Astrocyte (in vitro differentiated cells and primary cell): ENCODE data around the gene CMTM1. TPM values are rescaled to one million over a fixed set of nuclear protein-coding genes. Genes with fewer than 3 reads are reported as not detected.
A peak's percentile ranks its signal among the peaks of the same experiment; 100 is the strongest.

Experiments
- DNase-seq: peaks from one replicate; pipeline ENCODE4 v3.0.0-alpha.2; 2010; ENCODE audit warnings: low read depth
- FAIRE-seq: peaks from 2 replicates; lab custom pipeline; 2011; peaks lifted over from hg19 to GRCh38; lab: Jason Lieb, UNC
- H2AFZ ChIP-seq: 2 replicates; pipeline ENCODE4 v1.6.0; 2012; ENCODE audit warnings: low read depth, low read length, inconsistent platforms
- H3K27ac ChIP-seq: 2 replicates; pipeline ENCODE4 v1.5.1; 2011; ENCODE audit warnings: low read depth, low read length, inconsistent platforms
- H3K27me3 ChIP-seq: 2 replicates; pipeline ENCODE4 v1.6.0; 2011; ENCODE audit warnings: low read length, inconsistent platforms; ENCODE audit not compliant: insufficient read depth
- H3K36me3 ChIP-seq: 2 replicates; pipeline ENCODE4 v1.5.1; 2011; ENCODE audit warnings: low read length, inconsistent platforms; ENCODE audit not compliant: insufficient read depth
- H3K4me1 ChIP-seq: 2 replicates; pipeline ENCODE4 v1.5.1; 2011; ENCODE audit warnings: low read length, inconsistent platforms; ENCODE audit not compliant: insufficient read depth
- H3K4me2 ChIP-seq: 2 replicates; pipeline ENCODE4 v1.6.0; 2012; ENCODE audit warnings: low read length, inconsistent platforms
- H3K4me3 ChIP-seq: 2 replicates; pipeline ENCODE4 v1.5.1; 2011; ENCODE audit warnings: low read depth, mild to moderate bottlenecking, low read length, inconsistent platforms; ENCODE audit not compliant: insufficient read depth
- H3K79me2 ChIP-seq: 2 replicates; pipeline ENCODE4 v1.6.0; 2012; ENCODE audit warnings: mild to moderate bottlenecking, low read length, inconsistent platforms; ENCODE audit not compliant: insufficient read depth
- H3K9ac ChIP-seq: 2 replicates; pipeline ENCODE4 v1.6.0; 2012; ENCODE audit warnings: mild to moderate bottlenecking, low read length, inconsistent platforms
- H3K9me3 ChIP-seq: 2 replicates; pipeline ENCODE4 v1.5.1; 2012; ENCODE audit warnings: low read depth, mild to moderate bottlenecking, low read length, inconsistent platforms; ENCODE audit not compliant: insufficient read depth
- H4K20me1 ChIP-seq: 2 replicates; pipeline ENCODE4 v1.6.0; 2012; ENCODE audit warnings: low read length, inconsistent platforms; ENCODE audit not compliant: insufficient read depth
- H3K27ac Mint-ChIP-seq: one replicate; pipeline ENCODE4 v1.8.0; 2021; ENCODE audit warnings: mild to moderate bottlenecking, mixed read lengths; ENCODE audit not compliant: unreplicated experiment
- H3K27me3 Mint-ChIP-seq: one replicate; pipeline ENCODE4 v1.8.0; 2021; ENCODE audit warnings: low read depth, mixed read lengths; ENCODE audit not compliant: unreplicated experiment
- H3K36me3 Mint-ChIP-seq: one replicate; pipeline ENCODE4 v1.8.0; 2021; ENCODE audit warnings: low read depth, mixed read lengths; ENCODE audit not compliant: unreplicated experiment
- H3K4me1 Mint-ChIP-seq: one replicate; pipeline ENCODE4 v1.8.0; 2021; ENCODE audit warnings: low read depth, mixed read lengths; ENCODE audit not compliant: unreplicated experiment
- H3K4me3 Mint-ChIP-seq: one replicate; pipeline ENCODE4 v1.8.0; 2021; ENCODE audit warnings: mild to moderate bottlenecking, moderate library complexity, mixed read lengths; ENCODE audit not compliant: unreplicated experiment
- H3K9me3 Mint-ChIP-seq: one replicate; pipeline ENCODE4 v1.8.0; 2021; ENCODE audit warnings: mild to moderate bottlenecking, mixed read lengths; ENCODE audit not compliant: unreplicated experiment
- CTCF ChIP-seq: IDR thresholded peaks from 2 replicates; pipeline ENCODE4 v1.5.1; 2011; ENCODE audit warnings: low read depth, mild to moderate bottlenecking, inconsistent platforms, low read length, moderate library complexity; ENCODE audit not compliant: insufficient read depth
- EZH2 ChIP-seq: IDR thresholded peaks from 2 replicates; pipeline ENCODE4 v1.6.1; 2012; ENCODE audit warnings: mild to moderate bottlenecking, low read length, inconsistent platforms; ENCODE audit not compliant: insufficient read depth
- total RNA-seq: library from RNA; stranded (reverse); gene quantifications from 2 replicates; pipeline ENCODE4 v1.2.1, GENCODE V29; 2021

The CMTM1 gene
- total RNA-seq, 1 donor from 2014 or later: 2.7 TPM

GRCh38 chr16:66620429-66620795 is 54.2 kb downstream of the CMTM1 start:
- Mint-ChIP-seq H3K36me3 (peaks cover 18% of the 10 kb centered on the region), H3K27me3 (no peaks in the 10 kb centered on the region), H3K27ac (no peak overlapping the region), H3K4me1 (peaks cover 44% of the 10 kb centered on the region), H3K9me3 (no peaks in the 10 kb centered on the region), H3K4me3 (no peak overlapping the region)
- Histone ChIP-seq H3K27ac (peak overlapping the region; percentile 86), H3K27me3 (no peaks in the 10 kb centered on the region), H3K4me2 (peak overlapping the region; percentile 78), H3K79me2 (no peaks in the 10 kb centered on the region), H3K36me3 (no peaks in the 10 kb centered on the region), H3K4me1 (peaks cover 44% of the 10 kb centered on the region), H3K4me3 (no peak overlapping the region), H3K9ac (peak overlapping the region; percentile 37), H2AFZ (no peak overlapping the region), H3K9me3 (no peaks in the 10 kb centered on the region), H4K20me1 (no peaks in the 10 kb centered on the region)
- DNase-seq (no peak), FAIRE-seq (no peak)
- TF ChIP-seq CTCF (no peak), EZH2 (no peak)

- no peaks in the 10 kb centered on the region for H3K9me3 Mint-ChIP-seq
- Histone ChIP-seq H2AFZ (no peak overlapping the region), H3K4me1 (peaks cover 35% of the 10 kb centered on the region), H3K27me3 (no peaks in the 10 kb centered on the region), H3K9ac (no peak overlapping the region), H3K27ac (no peak overlapping the region), H3K36me3 (no peaks in the 10 kb centered on the region), H3K79me2 (no peaks in the 10 kb centered on the region), H3K4me3 (no peak overlapping the region), H4K20me1 (no peaks in the 10 kb centered on the region), H3K9me3 (no peaks in the 10 kb centered on the region), H3K4me2 (no peak overlapping the region)
- no peaks in the 10 kb centered on the region for H3K27me3 Mint-ChIP-seq
- no peak for TF ChIP-seq CTCF
- TF ChIP-seq EZH2: no peak
- H3K4me3 Mint-ChIP-seq: no peak overlapping the region
- H3K36me3 Mint-ChIP-seq: peaks cover 18% of the 10 kb centered on the region
- FAIRE-seq (no peak), DNase-seq (no peak)
- no peak overlapping the region for H3K27ac Mint-ChIP-seq
- H3K4me1 Mint-ChIP-seq: peaks cover 35% of the 10 kb centered on the region
Measured at GRCh38 chr16:66621973-66622372, 55.7 kb downstream of the CMTM1 start.

GRCh38 chr16:66622863-66623262 is 56.6 kb downstream of the CMTM1 start:
- H3K4me1 ChIP-seq: peaks cover 26% of the 10 kb centered on the region
- H2AFZ ChIP-seq: no peak overlapping the region
- FAIRE-seq: no peak
- Mint-ChIP-seq H3K4me3 (no peak overlapping the region), H3K27ac (no peak overlapping the region), H3K4me1 (peaks cover 32% of the 10 kb centered on the region), H3K27me3 (no peaks in the 10 kb centered on the region), H3K9me3 (no peaks in the 10 kb centered on the region), H3K36me3 (peaks cover 18% of the 10 kb centered on the region)
- H4K20me1 ChIP-seq: no peaks in the 10 kb centered on the region
- H3K27ac ChIP-seq: no peak overlapping the region
- no peak overlapping the region for H3K9ac ChIP-seq
- DNase-seq: peak; percentile 23
- H3K9me3 ChIP-seq: no peaks in the 10 kb centered on the region
- no peaks in the 10 kb centered on the region for H3K27me3 ChIP-seq
- no peak overlapping the region for H3K4me2 ChIP-seq
- no peaks in the 10 kb centered on the region for H3K36me3 ChIP-seq
- TF ChIP-seq CTCF: no peak
- TF ChIP-seq EZH2: no peak
- no peak overlapping the region for H3K4me3 ChIP-seq
- H3K79me2 ChIP-seq: no peaks in the 10 kb centered on the region
